ENCODE results near the gene NRXN2.

Gene NRXN2

GRCh38 chr11:64643920-64644646 is 78.9 kb downstream of the NRXN2 start:
- DNase-seq, result no peak

- no peak for DNase-seq
Observed at GRCh38 chr11:64643256-64643881, 79.6 kb downstream of the NRXN2 start.

GRCh38 chr11:64642871-64643255 is 80.1 kb downstream of the NRXN2 start:
- no peak for DNase-seq

- DNase-seq, result no peak
Observed at GRCh38 chr11:64642418-64642735, 80.6 kb downstream of the NRXN2 start.

GRCh38 chr11:64641596-64642417 is 81.2 kb downstream of the NRXN2 start:
- no peak for DNase-seq

- DNase-seq, result no peak
Observed at GRCh38 chr11:64639885-64640284, 83.1 kb downstream of the NRXN2 start.

- no peak for DNase-seq
Observed at GRCh38 chr11:64638829-64639228, 84.2 kb downstream of the NRXN2 start.

GRCh38 chr11:64638018-64638665 is 84.9 kb downstream of the NRXN2 start:
- no peak for DNase-seq

- DNase-seq, result no peak
Observed at GRCh38 chr11:64637334-64638017, 85.5 kb downstream of the NRXN2 start.

GRCh38 chr11:64633555-64634159 is 89.3 kb downstream of the NRXN2 start:
- DNase-seq, result no peak

- no peak for DNase-seq
Observed at GRCh38 chr11:64632654-64633053, 90.3 kb downstream of the NRXN2 start.

- DNase-seq, result no peak
Observed at GRCh38 chr11:64632237-64632636, 90.8 kb downstream of the NRXN2 start.

- no peak for DNase-seq
Observed at GRCh38 chr11:64631675-64632074, 91.3 kb downstream of the NRXN2 start.

- DNase-seq, result no peak
Observed at GRCh38 chr11:64629796-64630562, 93.0 kb downstream of the NRXN2 start.

GRCh38 chr11:64629103-64629502 is 93.9 kb downstream of the NRXN2 start:
- no peak for DNase-seq

GRCh38 chr11:64628596-64628995 is 94.4 kb downstream of the NRXN2 start:
- DNase-seq, result no peak

- no peak for DNase-seq
Observed at GRCh38 chr11:64627371-64627770, 95.6 kb downstream of the NRXN2 start.

- DNase-seq, result no peak
Observed at GRCh38 chr11:64626637-64627036, 96.4 kb downstream of the NRXN2 start.

GRCh38 chr11:64624883-64625481 is 98.0 kb downstream of the NRXN2 start:
- DNase-seq, result no peak

- DNase-seq, result no peak
Observed at GRCh38 chr11:64622681-64623080, 100.3 kb downstream of the NRXN2 start.

Data from activated naive CD4-positive, alpha-beta T cell treated with Interleukin-2 at 50 U/mL for 16 hours (primary cell).